HepG2 (cell line): Measurements from ENCODE around the gene SELENOH.

Experiments used
- SETDB1 ChIP-seq: sonication (generic); formaldehyde crosslinking; IDR thresholded peaks from 2 replicates; pipeline ENCODE4 v1.5.1; 2020; ENCODE audit warnings: missing genetic modification reagents, mild to moderate bottlenecking, borderline replicate concordance
- U2AF2 ChIP-seq: fragments of 200-400 bp; formaldehyde crosslinking; IDR thresholded peaks from 2 replicates; pipeline ENCODE4 v1.6.1; 2017; ENCODE audit warnings: low read depth, mild to moderate bottlenecking, low read length

DNA sequence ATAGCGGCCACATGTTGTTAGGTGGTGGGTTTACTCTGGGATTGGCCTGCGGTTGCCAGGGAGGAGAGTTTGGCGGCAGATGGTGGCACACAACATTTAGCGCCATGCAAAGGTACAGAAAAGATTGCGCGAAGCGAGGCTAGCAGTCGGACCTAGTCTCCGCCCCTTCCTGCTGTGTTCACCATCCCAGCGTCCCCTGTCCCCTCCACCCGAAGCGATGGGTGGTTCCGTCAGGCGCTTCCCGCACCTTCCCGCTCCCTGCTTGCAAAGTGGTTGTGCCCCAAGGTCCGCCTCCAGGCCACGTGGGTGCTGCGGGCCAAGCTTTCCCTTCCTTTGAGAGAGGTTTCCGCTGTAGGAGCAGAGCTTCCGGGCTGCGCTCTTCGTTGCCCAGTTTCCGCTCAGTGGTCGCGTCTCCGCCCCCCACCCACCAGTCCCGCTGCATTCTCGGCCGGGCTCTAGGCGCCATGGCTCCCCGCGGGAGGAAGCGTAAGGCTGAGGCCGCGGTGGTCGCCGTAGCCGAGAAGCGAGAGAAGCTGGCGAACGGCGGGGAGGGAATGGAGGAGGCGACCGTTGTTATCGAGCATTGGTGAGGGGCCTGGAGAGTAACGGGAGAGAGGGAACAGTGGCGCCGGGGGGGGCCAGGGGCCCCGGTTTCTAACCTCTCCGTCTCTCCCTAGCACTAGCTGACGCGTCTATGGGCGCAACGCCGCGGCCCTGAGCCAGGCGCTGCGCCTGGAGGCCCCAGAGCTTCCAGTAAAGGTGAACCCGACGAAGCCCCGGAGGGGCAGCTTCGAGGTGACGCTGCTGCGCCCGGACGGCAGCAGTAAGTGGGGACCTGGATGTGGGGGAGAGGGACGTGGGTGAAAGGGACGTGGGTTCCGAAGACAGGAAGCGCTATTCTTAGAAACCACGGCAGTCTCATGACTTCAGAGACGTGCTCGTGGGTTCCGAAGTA is at the start of gene SELENOH:
- TF ChIP-seq U2AF2 = no peak
- TF ChIP-seq SETDB1 (CRISPR knock-in tag) = no peak
